ENCODE results near the gene TBCE.
"Not testable (repeated sequence)": the region's sequence is repeated elsewhere in the genome, so short reads cannot be mapped to it uniquely, and the experiment has no call there.

TBCE gene

GRCh38 chr1:235457856-235458255 lies 90.6 kb downstream of the TBCE start:
- not testable (repeated sequence) for ATAC-seq

GRCh38 chr1:235460770-235461169 lies 93.5 kb downstream of the TBCE start:
- ATAC-seq, result peak in 1 of 2 donors; percentile 51

- no peak for ATAC-seq
These were observed 94.7 kb downstream of the TBCE start for GRCh38 chr1:235461954-235462353.

- not testable (repeated sequence) for ATAC-seq
These were observed 95.6 kb downstream of the TBCE start for GRCh38 chr1:235462832-235463231.

- no peak for ATAC-seq
These were observed 97.8 kb downstream of the TBCE start for GRCh38 chr1:235465066-235465465.

- no peak for ATAC-seq
These were observed 100.8 kb downstream of the TBCE start for GRCh38 chr1:235468004-235468403.

GRCh38 chr1:235468970-235469369 lies 101.7 kb downstream of the TBCE start:
- no peak for ATAC-seq

GRCh38 chr1:235469897-235470296 lies 102.7 kb downstream of the TBCE start:
- not testable (repeated sequence) for ATAC-seq

- no peak for ATAC-seq
These were observed 103.7 kb downstream of the TBCE start for GRCh38 chr1:235470741-235471439.

GRCh38 chr1:235473806-235474205 lies 106.6 kb downstream of the TBCE start:
- ATAC-seq, result no peak

- no peak for ATAC-seq
These were observed 115.9 kb downstream of the TBCE start for GRCh38 chr1:235483090-235483489.

GRCh38 chr1:235485558-235485957 lies 118.3 kb downstream of the TBCE start:
- no peak for ATAC-seq

GRCh38 chr1:235486321-235486720 lies 119.1 kb downstream of the TBCE start:
- ATAC-seq, result no peak

GRCh38 chr1:235491644-235492043 lies 124.4 kb downstream of the TBCE start:
- no peak for ATAC-seq

GRCh38 chr1:235494531-235494930 lies 127.3 kb downstream of the TBCE start:
- ATAC-seq, result no peak

- ATAC-seq, result no peak
These were observed 127.8 kb downstream of the TBCE start for GRCh38 chr1:235495030-235495429.

GRCh38 chr1:235495551-235495950 lies 128.3 kb downstream of the TBCE start:
- no peak for ATAC-seq

- no peak for ATAC-seq
These were observed 133.8 kb downstream of the TBCE start for GRCh38 chr1:235500971-235501540.

All from activated CD4-positive, CD25-positive, alpha-beta regulatory T cell treated with anti-CD3 and anti-CD28 coated beads, Interleukin-2, amount 50 U/mL, for 24 hours (primary cell).